Dermis microvascular lymphatic vessel endothelial cell (primary cell): ENCODE data around the gene APBB2. TPM values are rescaled to one million over a fixed set of nuclear protein-coding genes. Genes with fewer than 3 reads are reported as not detected.

ENCODE experiments used
- DNase-seq, 2 donors: peaks; one replicate each; pipeline versions ENCODE4 v3.0.0 to v3.0.0-alpha.2; 2010; ENCODE audit warnings: low read depth in 2 of 2
- total RNA-seq: library from RNA; depleted of rRNA; stranded (reverse); fragments of >200 nt; gene quantifications from 2 replicates; pipeline ENCODE4 v1.2.1, GENCODE V29; 2014

The APBB2 gene
- total RNA-seq, 1 donor from 2014 or later = 30.9 TPM

- DNase-seq = no peak
These were observed 344.2 kb downstream of the APBB2 start for GRCh38 chr4:40870150-40870549.

- DNase-seq = no peak
These were observed 348.6 kb downstream of the APBB2 start for GRCh38 chr4:40865696-40866095.

GRCh38 chr4:40864531-40864930 is 349.8 kb downstream of the APBB2 start:
- DNase-seq = no peak

- DNase-seq = no peak
These were observed 355.4 kb downstream of the APBB2 start for GRCh38 chr4:40858962-40859361.

- no peak for DNase-seq
These were observed 356.4 kb downstream of the APBB2 start for GRCh38 chr4:40857956-40858355.

- peak in 1 of 2 donors; percentile 65 for DNase-seq
These were observed 357.4 kb downstream of the APBB2 start for GRCh38 chr4:40856840-40857362.

GRCh38 chr4:40856277-40856839 is 358.0 kb downstream of the APBB2 start:
- no peak for DNase-seq

- DNase-seq = no peak
These were observed 363.8 kb downstream of the APBB2 start for GRCh38 chr4:40850496-40850895.

GRCh38 chr4:40848940-40849339 is 365.4 kb downstream of the APBB2 start:
- DNase-seq = peak in 1 of 2 donors; percentile 66

- no peak for DNase-seq
These were observed 366.1 kb downstream of the APBB2 start for GRCh38 chr4:40848251-40848650.

- no peak for DNase-seq
These were observed 367.8 kb downstream of the APBB2 start for GRCh38 chr4:40846532-40846931.

- DNase-seq = peak; percentile 33 to 46
These were observed 369.0 kb downstream of the APBB2 start for GRCh38 chr4:40845154-40845835.

- DNase-seq = no peak
These were observed 370.1 kb downstream of the APBB2 start for GRCh38 chr4:40844261-40844660.

- DNase-seq = no peak
These were observed 370.6 kb downstream of the APBB2 start for GRCh38 chr4:40843696-40844095.

- peak in 1 of 2 donors; percentile 15 for DNase-seq
These were observed 371.5 kb downstream of the APBB2 start for GRCh38 chr4:40842725-40843423.

GRCh38 chr4:40842318-40842717 is 372.0 kb downstream of the APBB2 start:
- no peak for DNase-seq

GRCh38 chr4:40840985-40841571 is 373.3 kb downstream of the APBB2 start:
- peak; percentile 90 to 93 for DNase-seq

- no peak for DNase-seq
These were observed 373.9 kb downstream of the APBB2 start for GRCh38 chr4:40840255-40840984.

- DNase-seq = no peak
These were observed 375.6 kb downstream of the APBB2 start for GRCh38 chr4:40838742-40839141.

GRCh38 chr4:40837094-40837870 is 377.1 kb downstream of the APBB2 start:
- DNase-seq = no peak

- no peak for DNase-seq
These were observed 381.1 kb downstream of the APBB2 start for GRCh38 chr4:40833212-40833611.
